Esophagus squamous epithelium (tissue), 5 donors: Measurements from ENCODE around the gene VSIG10L. TPM values are rescaled to one million over a fixed set of nuclear protein-coding genes. Genes with fewer than 3 reads are reported as not detected.

Source experiments
- DNase-seq: peaks from one replicate; lab custom pipeline; 2025; lab: John Stamatoyannopoulos, UW
- H3K27ac ChIP-seq, 4 donors: fragments of 200-600 bp; sonication (generic); one replicate each; pipeline ENCODE4 v1.5.1; 2016 to 2019; ENCODE audit warnings: mild to moderate bottlenecking in 1 of 4
- H3K27me3 ChIP-seq, 4 donors: fragments of 200-600 bp; sonication (generic); 1 replicate in 3 of 4; 2 replicates in 1 of 4; pipeline versions ENCODE4 v1.5.1 to v1.6.0; 2017 to 2021; ENCODE audit warnings: antibody characterized with exemption in 1 of 4
- H3K36me3 ChIP-seq, 3 donors: fragments of 200-600 bp; sonication (generic); one replicate each; pipeline ENCODE4 v1.5.1; 2016 to 2019
- H3K4me1 ChIP-seq, 3 donors: fragments of 200-600 bp; sonication (generic); one replicate each; pipeline ENCODE4 v1.5.1; 2017 to 2019
- H3K4me3 ChIP-seq, 4 donors: fragments of 200-600 bp; sonication (generic); 1 replicate in 3 of 4; 2 replicates in 1 of 4; pipeline ENCODE4 v1.5.1; 2016 to 2019; ENCODE audit warnings: mild to moderate bottlenecking in 2 of 4, moderate library complexity in 1 of 4
- H3K9me3 ChIP-seq, 3 donors: fragments of 200-600 bp; sonication (generic); one replicate each; pipeline ENCODE4 v1.5.1; 2016 to 2019
- POLR2A ChIP-seq, 4 donors: fragments of 450-650 bp; IDR thresholded peaks; one replicate each; pipeline ENCODE4 v1.6.1; 2017; ENCODE audit warnings: antibody characterized with exemption in 4 of 4, mild to moderate bottlenecking in 4 of 4, moderate library complexity in 3 of 4
- WGBS, 2 donors: methylation state at CpG; one replicate each; pipeline ENCODE4 v1.1.5; 2018; 5-methylcytosine and 5-hydroxymethylcytosine counted together
- intact Hi-C: fragments of 100-400 bp; cut with DNase I; formaldehyde crosslinking; loops from one replicate; pipeline ENCODE4 v1.15.0; 2022
- total RNA-seq, 4 donors: library from RNA; depleted of rRNA; stranded (reverse); fragments of >200 nt; gene quantifications; one replicate each; pipeline ENCODE4 v1.1.0, GENCODE V29; 2016
- TF ChIP-seq, protein P1 (sequence below), 6 experiments: fragments of 450-650 bp in 4 of 6; fragments of 200-600 bp in 2 of 6; sonication (generic) in 2 of 6; IDR thresholded peaks; one replicate each; pipeline ENCODE4 v1.5.1; 2016 to 2019; ENCODE audit warnings: antibody characterized with exemption in 6 of 6, mild to moderate bottlenecking in 4 of 6, moderate library complexity in 4 of 6
- donor health status: DM: yes; HTN: yes; CAD: no.

VSIG10L gene
- total RNA-seq, 4 donors from 2014 or later = 36.4 to 201 (median 50.6) TPM

DNA sequence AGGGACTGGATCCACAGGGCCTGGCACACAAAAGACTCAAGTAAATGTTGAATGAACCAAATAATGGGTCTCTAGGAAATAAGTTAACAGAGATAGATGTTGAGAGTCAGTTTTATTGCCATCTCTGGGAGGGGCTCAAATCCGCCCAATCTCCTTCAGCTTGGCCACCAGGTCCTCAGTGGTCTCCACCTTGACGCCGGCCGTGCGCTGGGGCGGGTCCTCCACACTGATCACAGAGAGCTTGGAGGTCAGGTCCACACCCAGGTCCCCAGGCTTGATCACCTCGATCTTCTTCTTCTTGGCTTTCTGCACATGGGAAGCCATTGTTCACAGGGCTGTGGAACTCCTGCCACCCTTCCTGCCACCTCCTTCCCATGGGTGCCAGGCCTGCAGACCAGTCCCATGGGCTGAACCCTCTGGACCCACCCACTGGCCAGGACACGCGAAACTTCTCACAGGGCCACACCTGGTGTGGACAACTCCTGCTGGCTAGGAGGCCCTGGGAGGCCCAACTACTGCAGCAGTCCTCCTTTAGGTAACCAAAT lies 3.2 kb upstream of the VSIG10L start:
- DNase-seq = no peak
- Histone ChIP-seq H3K36me3 (peaks cover 3 to 54% (median 6%) of the 10 kb centered on the region in 3 donors), H3K27me3 (no peaks in the 10 kb centered on the region), H3K27ac (peak overlapping the region in 1 of 4 donors; percentile 54), H3K4me3 (no peak overlapping the region), H3K4me1 (peaks cover 6 to 55% (median 16%) of the 10 kb centered on the region in 3 donors), H3K9me3 (no peaks in the 10 kb centered on the region)
- TF ChIP-seq, protein P1, sequence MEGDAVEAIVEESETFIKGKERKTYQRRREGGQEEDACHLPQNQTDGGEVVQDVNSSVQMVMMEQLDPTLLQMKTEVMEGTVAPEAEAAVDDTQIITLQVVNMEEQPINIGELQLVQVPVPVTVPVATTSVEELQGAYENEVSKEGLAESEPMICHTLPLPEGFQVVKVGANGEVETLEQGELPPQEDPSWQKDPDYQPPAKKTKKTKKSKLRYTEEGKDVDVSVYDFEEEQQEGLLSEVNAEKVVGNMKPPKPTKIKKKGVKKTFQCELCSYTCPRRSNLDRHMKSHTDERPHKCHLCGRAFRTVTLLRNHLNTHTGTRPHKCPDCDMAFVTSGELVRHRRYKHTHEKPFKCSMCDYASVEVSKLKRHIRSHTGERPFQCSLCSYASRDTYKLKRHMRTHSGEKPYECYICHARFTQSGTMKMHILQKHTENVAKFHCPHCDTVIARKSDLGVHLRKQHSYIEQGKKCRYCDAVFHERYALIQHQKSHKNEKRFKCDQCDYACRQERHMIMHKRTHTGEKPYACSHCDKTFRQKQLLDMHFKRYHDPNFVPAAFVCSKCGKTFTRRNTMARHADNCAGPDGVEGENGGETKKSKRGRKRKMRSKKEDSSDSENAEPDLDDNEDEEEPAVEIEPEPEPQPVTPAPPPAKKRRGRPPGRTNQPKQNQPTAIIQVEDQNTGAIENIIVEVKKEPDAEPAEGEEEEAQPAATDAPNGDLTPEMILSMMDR (IDR thresholded peaks at IDR 0.05) = no peak
- TF ChIP-seq POLR2A (IDR thresholded peaks at IDR 0.05) = no peak
- intact Hi-C loops = no loop called here
- 95 to 100% methylated on average over 4 to 6 of the region's 9 CpGs for WGBS, 2 donors

DNA sequence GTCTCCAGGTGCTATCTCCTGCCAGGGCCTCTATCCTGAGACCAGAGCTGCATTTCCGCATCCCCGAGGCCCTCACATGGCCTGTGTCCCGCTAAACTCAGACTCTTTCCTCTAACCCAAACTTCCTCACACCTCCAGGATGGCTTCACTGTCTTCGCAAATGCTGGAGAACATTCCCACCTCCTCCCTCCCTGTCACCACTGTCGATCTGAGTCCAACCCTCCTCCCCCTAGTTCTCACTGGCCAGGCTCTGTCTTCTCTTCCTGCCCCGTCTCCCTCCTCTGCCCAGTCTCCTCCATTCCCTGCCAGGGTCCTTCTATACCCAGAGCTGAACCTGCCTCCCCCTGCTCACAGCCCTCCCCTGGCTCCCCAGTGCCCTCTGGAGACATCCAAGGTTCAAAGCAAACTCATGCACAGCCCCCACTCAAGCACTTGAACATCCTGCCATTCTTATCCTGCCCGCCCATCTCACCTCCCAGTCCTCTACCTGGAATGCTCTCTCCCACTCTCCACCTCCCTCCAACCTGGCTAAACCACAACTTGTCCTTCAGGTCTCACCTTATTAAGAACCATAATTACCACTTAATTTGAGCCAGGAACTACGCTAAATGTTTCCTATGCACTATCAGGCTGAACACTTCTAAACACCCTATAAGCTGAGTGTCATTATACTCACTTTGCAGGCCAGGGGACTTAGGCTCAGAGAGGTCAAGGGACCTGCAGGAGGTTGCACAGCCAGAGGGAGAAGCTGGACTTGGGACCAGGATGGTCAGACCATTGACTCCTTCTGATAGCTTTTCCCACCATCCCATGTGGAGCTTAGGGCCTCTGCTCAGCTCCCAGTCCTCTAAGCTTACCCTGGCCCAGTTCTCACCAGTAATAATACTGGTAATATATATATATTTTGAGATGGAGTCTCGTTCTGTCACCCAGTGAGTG lies 961 bp upstream of the VSIG10L start:
- 46 to 47% methylated on average over 9 of the region's 9 CpGs for WGBS, 2 donors

DNA sequence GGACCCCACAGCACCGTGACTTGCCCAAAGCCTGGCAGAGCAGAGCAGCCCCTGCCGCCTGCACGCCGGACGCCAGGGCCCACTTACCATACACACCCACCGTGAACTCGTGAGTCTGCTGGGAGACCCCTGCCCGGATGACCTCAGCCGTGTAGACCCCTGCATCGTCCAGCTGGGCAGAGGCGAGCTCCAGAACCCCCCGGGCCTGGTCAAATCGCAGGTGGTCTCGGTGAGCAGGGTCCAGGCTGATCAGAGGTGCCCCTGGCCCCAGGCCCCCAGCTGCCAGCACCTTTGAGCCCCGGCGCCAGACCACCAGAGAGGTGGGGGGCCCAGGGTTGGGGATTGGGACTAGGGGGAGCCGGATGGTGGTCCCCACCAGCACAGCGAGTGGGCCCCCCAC lies 873 bp downstream of the VSIG10L start:
- DNase-seq = no peak
- Histone ChIP-seq H3K27me3 (no peaks in the 10 kb centered on the region), H3K4me3 (peak overlapping the region; percentile 49 to 85 (median 63)), H3K4me1 (peaks cover 11 to 69% (median 12%) of the 10 kb centered on the region in 3 donors), H3K27ac (peak overlapping the region; percentile 55 to 92 (median 85)), H3K36me3 (peaks cover 0 to 42% (median 0%) of the 10 kb centered on the region in 3 donors), H3K9me3 (no peaks in the 10 kb centered on the region)
- intact Hi-C loops = no loop called here
- 85 to 87% methylated on average over 8 to 9 of the region's 18 CpGs for WGBS, 2 donors
- TF ChIP-seq, protein P1 (IDR thresholded peaks at IDR 0.05) = no peak
- TF ChIP-seq POLR2A (IDR thresholded peaks at IDR 0.05) = no peak

More for the DNA sequence above, 961 bp upstream of the VSIG10L start:
- Histone ChIP-seq H3K36me3 (peaks cover 0 to 43% (median 4%) of the 10 kb centered on the region in 3 donors), H3K9me3 (no peaks in the 10 kb centered on the region), H3K4me3 (no peak overlapping the region), H3K27me3 (no peaks in the 10 kb centered on the region), H3K27ac (peak overlapping the region; percentile 0 to 92 (median 85)), H3K4me1 (peaks cover 11 to 64% (median 12%) of the 10 kb centered on the region in 3 donors)
- intact Hi-C loops = no loop called here
- DNase-seq = no peak
- TF ChIP-seq, protein P1 (IDR thresholded peaks at IDR 0.05) = no peak
- no peak for TF ChIP-seq POLR2A (IDR thresholded peaks at IDR 0.05)

DNA sequence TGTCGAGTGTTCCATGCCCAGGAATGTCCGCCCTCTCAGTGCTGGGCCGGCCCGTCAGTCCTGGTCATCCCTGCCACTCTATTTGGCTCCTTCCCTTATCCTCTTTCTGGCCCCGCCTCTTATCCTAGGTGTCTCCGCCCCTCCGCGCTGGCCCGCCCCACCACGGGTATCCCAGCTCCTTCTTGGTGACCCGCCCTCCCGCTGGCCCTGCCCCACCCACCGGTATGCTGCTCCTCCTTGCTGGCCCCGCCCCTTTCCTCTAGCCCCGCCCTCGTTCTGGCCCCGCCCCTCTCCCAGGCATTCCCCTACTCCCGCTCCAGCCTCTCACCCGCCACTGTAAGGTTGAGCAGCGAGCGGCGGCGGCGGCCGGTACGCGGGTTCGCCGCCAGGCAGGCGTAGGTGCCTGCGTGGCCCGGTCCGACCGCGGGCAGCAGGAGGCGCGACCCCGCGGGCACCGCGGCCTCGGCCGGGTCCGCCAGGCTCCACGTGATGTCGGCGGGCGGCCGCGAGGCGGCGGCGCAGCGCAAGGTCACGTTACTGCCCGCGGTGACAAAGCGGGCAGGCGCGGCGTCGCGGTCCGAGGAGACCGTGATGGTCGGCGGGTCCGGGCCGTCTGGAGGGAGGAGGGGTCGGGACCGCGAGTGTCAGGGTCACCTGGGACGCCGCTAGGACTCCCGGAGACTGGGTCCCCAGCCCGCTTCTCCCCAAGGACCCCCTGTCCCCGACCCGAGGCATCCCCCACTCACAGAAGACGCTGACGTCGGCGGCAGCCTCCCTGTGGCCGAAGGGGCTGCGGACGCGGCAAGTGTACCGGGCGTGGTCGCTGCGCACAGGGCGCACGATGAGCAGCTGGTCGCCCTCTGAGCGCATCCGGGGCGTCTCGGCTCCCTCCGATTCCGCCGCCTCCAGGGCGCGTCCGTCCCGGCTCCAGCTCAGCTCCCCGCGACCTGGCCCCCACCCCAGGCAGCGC lies 2.0 kb downstream of the VSIG10L start:
- intact Hi-C loops = loop anchor here (10.0 kb wide), 2 partner anchors 65 to 95 kb away; no protein-coding TSS in a partner anchor
- Histone ChIP-seq H3K36me3 (peaks cover 0 to 42% (median 0%) of the 10 kb centered on the region in 3 donors), H3K27ac (peak overlapping the region; percentile 83 to 93 (median 90)), H3K4me3 (peak overlapping the region; percentile 49 to 85 (median 63)), H3K4me1 (peaks cover 11 to 69% (median 12%) of the 10 kb centered on the region in 3 donors), H3K9me3 (no peaks in the 10 kb centered on the region), H3K27me3 (no peaks in the 10 kb centered on the region)
- DNase-seq = peak; percentile 91
- 0 to 5% methylated on average over 11 to 36 of the region's 107 CpGs for WGBS, 2 donors
- peak in 2 of 4 donors; percentile 45 to 64 for TF ChIP-seq POLR2A (IDR thresholded peaks at IDR 0.05)
- TF ChIP-seq, protein P1 (IDR thresholded peaks at IDR 0.05) = peak in 4 of 6 experiments; percentile 52 to 65 (median 60)
